MCF 10A (cell line): ENCODE data around the gene MRPL24. TPM values are rescaled to one million over a fixed set of nuclear protein-coding genes. Genes with fewer than 3 reads are reported as not detected.
A peak's percentile ranks its signal among the peaks of the same experiment; 100 is the strongest.

ENCODE experiments used
- BruUV-seq: library from RNA; stranded (reverse); fragments of 400-500 nt; replicated peaks from 2 replicates; lab custom pipeline; 2021; lab: Mats Ljungman, UMichigan
- CTCF ChIA-PET: fragments of 300-600 bp; sonication (Branson Sonifier 250); formaldehyde crosslinking; extraction: SDS; loops from one replicate; lab custom pipeline; 2021; ENCODE audit warnings: antibody characterized with exemption, inconsistent platforms; lab: Yijun Ruan, JAX
- POLR2A ChIA-PET: fragments of 300-600, 350-650 bp; sonication (Branson Sonifier 250); formaldehyde crosslinking; extraction: SDS; loops from one replicate; lab custom pipeline; 2020; ENCODE audit warnings: antibody characterized with exemption, inconsistent platforms; lab: Yijun Ruan, JAX
- DNase-seq: peaks from one replicate; pipeline ENCODE4 v3.0.0-alpha.2; 2018; ENCODE audit not compliant: unreplicated experiment
- H3K27ac Mint-ChIP-seq: one replicate; pipeline ENCODE4 v1.8.0; 2022; ENCODE audit warnings: mild to moderate bottlenecking, low read depth, mixed read lengths; ENCODE audit not compliant: unreplicated experiment
- H3K27me3 Mint-ChIP-seq: one replicate; pipeline ENCODE4 v1.8.0; 2022; ENCODE audit warnings: mixed read lengths; ENCODE audit not compliant: insufficient read depth, unreplicated experiment
- H3K36me3 Mint-ChIP-seq: one replicate; pipeline ENCODE4 v1.8.0; 2022; ENCODE audit warnings: mild to moderate bottlenecking, moderate library complexity, mixed read lengths; ENCODE audit not compliant: insufficient read depth, unreplicated experiment
- H3K4me1 Mint-ChIP-seq: one replicate; pipeline ENCODE4 v1.8.0; 2022; ENCODE audit warnings: mixed read lengths; ENCODE audit not compliant: insufficient read depth, unreplicated experiment
- H3K4me3 Mint-ChIP-seq: one replicate; pipeline ENCODE4 v1.8.0; 2022; ENCODE audit warnings: mild to moderate bottlenecking, moderate library complexity, mixed read lengths; ENCODE audit not compliant: unreplicated experiment
- H3K9me3 Mint-ChIP-seq: one replicate; pipeline ENCODE4 v1.8.0; 2022; ENCODE audit warnings: mixed read lengths; ENCODE audit not compliant: unreplicated experiment
- intact Hi-C: fragments of 100-400 bp; cut with micrococcal nuclease; formaldehyde crosslinking; loops from 2 replicates; pipeline ENCODE4 v1.14.1; 2022
- total RNA-seq: library from RNA; stranded (reverse); gene quantifications from 2 replicates; pipeline ENCODE4 v1.2.3, GENCODE V29; 2022
- TF ChIP-seq, protein P1 (sequence below): fragments of 200-600 bp; IDR thresholded peaks from one replicate; pipeline ENCODE4 v1.8.0; 2022; ENCODE audit warnings: antibody characterized with exemption, mild to moderate bottlenecking; ENCODE audit not compliant: unreplicated experiment

MRPL24 gene
- total RNA-seq, 1 experiment from 2014 or later: 233 TPM

DNA sequence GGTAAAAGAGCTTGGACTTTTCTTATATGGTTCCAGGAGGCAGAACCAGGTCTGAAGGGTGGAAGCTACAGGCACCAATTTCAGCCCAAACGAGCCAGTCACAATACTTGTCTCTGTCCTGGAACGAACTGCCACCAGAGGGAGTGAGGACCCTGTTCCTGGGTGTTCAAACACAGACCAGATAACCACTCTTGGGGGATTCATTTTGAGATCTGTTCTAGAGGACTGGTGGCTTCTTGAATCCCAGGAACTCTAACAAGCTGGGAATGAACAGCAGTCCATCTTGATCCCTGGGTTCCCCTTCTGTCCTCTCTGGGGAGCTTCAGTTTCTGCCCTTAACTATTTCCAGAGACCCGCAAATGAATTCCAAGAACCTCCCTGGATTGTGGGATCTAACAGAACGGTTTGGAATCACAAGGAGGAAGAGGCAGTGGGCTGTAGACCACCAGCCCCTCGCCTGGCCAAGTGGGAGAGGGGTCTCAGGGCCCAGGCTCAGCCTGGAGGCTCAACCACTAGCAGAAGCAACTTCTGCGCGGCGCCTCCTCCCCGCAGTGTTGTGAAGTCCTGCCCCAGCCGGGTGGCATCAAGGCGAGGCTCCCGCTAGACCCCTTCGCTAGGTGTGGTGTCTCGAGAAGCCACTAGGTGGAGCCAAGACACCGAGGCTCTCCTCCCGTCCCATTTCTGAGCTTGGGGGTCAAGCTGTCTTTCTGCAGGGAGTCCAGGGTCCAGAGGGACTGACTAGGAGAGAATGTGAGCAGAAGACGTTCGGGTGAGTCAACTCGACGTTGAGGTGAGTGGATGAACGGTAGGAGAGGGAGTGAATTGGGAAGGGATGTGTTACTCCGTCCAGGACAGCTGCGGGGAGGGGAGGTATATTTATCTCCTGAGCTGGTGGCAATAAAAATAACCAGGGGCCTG, 51.6 kb downstream of the MRPL24 start:
- POLR2A ChIA-PET: interaction anchor here (0.6 to 9.7 kb wide), 14 partner anchors 10 to 238 kb away, joined by 3 to 187 read pairs (median 4); partner anchors contain the start of genes CRABP2, HDGF, ISG20L2 and METTL25B
- Mint-ChIP-seq H3K4me1 (peaks cover 32% of the 10 kb centered on the region), H3K27ac (no peak overlapping the region), H3K27me3 (peaks cover 37% of the 10 kb centered on the region), H3K9me3 (no peaks in the 10 kb centered on the region), H3K36me3 (no peaks in the 10 kb centered on the region), H3K4me3 (no peak overlapping the region)
- CTCF ChIA-PET: interaction anchor here (0.6 to 47.2 kb wide), 65 partner anchors 11 to 304 kb away, joined by 3 to 2415 read pairs (median 5); partner anchors contain the start of genes CRABP2, HDGF, INSRR and ISG20L2
- peak; percentile 92 for DNase-seq
- intact Hi-C loops: loop anchor here (1.0 kb wide), 4 partner anchors 16 to 201 kb away; partner anchors contain the start of genes CRABP2 and NTRK1
- TF ChIP-seq, protein P1, sequence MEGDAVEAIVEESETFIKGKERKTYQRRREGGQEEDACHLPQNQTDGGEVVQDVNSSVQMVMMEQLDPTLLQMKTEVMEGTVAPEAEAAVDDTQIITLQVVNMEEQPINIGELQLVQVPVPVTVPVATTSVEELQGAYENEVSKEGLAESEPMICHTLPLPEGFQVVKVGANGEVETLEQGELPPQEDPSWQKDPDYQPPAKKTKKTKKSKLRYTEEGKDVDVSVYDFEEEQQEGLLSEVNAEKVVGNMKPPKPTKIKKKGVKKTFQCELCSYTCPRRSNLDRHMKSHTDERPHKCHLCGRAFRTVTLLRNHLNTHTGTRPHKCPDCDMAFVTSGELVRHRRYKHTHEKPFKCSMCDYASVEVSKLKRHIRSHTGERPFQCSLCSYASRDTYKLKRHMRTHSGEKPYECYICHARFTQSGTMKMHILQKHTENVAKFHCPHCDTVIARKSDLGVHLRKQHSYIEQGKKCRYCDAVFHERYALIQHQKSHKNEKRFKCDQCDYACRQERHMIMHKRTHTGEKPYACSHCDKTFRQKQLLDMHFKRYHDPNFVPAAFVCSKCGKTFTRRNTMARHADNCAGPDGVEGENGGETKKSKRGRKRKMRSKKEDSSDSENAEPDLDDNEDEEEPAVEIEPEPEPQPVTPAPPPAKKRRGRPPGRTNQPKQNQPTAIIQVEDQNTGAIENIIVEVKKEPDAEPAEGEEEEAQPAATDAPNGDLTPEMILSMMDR: peak; percentile 97
- no TSS peak for BruUV-seq

Other genes starting within 250 kb of the MRPL24 start
- gene MEF2D, start 240.3 kb downstream of the MRPL24 start, total RNA-seq: 113 and 131 TPM in 2 replicates
- gene IQGAP3, start 168.5 kb downstream of the MRPL24 start, total RNA-seq: 36.4 and 48.3 TPM in 2 replicates
- not detected in 2 replicates for gene TTC24, start 161.4 kb downstream of the MRPL24 start, total RNA-seq
- 141 and 155 TPM in 2 replicates for gene NAXE, start 149.3 kb downstream of the MRPL24 start, total RNA-seq
- gene GPATCH4, start 139.6 kb downstream of the MRPL24 start, total RNA-seq: 67.3 and 107 TPM in 2 replicates
- gene HAPLN2, start 121.7 kb downstream of the MRPL24 start, total RNA-seq: not detected in 2 replicates
- 0.37 TPM in 1 of 2 replicates, not detected in the other for gene BCAN, start 99.0 kb downstream of the MRPL24 start, total RNA-seq
- gene NES, start 63.7 kb downstream of the MRPL24 start, total RNA-seq: not detected in 2 replicates
- gene CRABP2, start 35.5 kb downstream of the MRPL24 start, total RNA-seq: 0.98 and 1.9 TPM in 2 replicates
- 46.0 and 68.9 TPM in 2 replicates for gene METTL25B, start 12.6 kb downstream of the MRPL24 start, total RNA-seq
- 49.9 and 57.5 TPM in 2 replicates for gene ISG20L2, start 12.3 kb downstream of the MRPL24 start, total RNA-seq
- 679 and 707 TPM in 2 replicates for gene HDGF, start 10.6 kb upstream of the MRPL24 start, total RNA-seq
- gene PRCC, start 26.4 kb upstream of the MRPL24 start, total RNA-seq: 112 and 131 TPM in 2 replicates
- 19.2 and 27.9 TPM in 2 replicates for gene SH2D2A, start 75.8 kb upstream of the MRPL24 start, total RNA-seq
- not detected in 2 replicates for gene INSRR, start 118.0 kb upstream of the MRPL24 start, total RNA-seq
- 0.15 and 0.33 TPM in 2 replicates for gene NTRK1, start 119.8 kb upstream of the MRPL24 start, total RNA-seq
- gene PEAR1, start 152.6 kb upstream of the MRPL24 start, total RNA-seq: 6.5 and 8.8 TPM in 2 replicates
- not detected in 2 replicates for gene LRRC71, start 179.5 kb upstream of the MRPL24 start, total RNA-seq